Left renal pelvis (tissue), 4 donors: Measurements from ENCODE around the gene HMCN2. TPM values are rescaled to one million over a fixed set of nuclear protein-coding genes. Genes with fewer than 3 reads are reported as not detected.

ENCODE experiments used
- DNase-seq, 4 donors: peaks; one replicate each; pipeline ENCODE4 v3.0.0-alpha.2; 2013; ENCODE audit warnings: low read depth in 4 of 4, low spot score in 3 of 4
- polyA plus RNA-seq, 4 donors: library from polyadenylated mRNA; unstranded; fragments of 120-200 nt; gene quantifications; one replicate each; pipeline ENCODE4 v1.2.1, GENCODE V29; 2013; ENCODE audit not compliant: insufficient read length in 4 of 4

HMCN2 gene
- polyA plus RNA-seq, 4 donors, result 0.40 to 1.7 (median 1.1) TPM

DNA sequence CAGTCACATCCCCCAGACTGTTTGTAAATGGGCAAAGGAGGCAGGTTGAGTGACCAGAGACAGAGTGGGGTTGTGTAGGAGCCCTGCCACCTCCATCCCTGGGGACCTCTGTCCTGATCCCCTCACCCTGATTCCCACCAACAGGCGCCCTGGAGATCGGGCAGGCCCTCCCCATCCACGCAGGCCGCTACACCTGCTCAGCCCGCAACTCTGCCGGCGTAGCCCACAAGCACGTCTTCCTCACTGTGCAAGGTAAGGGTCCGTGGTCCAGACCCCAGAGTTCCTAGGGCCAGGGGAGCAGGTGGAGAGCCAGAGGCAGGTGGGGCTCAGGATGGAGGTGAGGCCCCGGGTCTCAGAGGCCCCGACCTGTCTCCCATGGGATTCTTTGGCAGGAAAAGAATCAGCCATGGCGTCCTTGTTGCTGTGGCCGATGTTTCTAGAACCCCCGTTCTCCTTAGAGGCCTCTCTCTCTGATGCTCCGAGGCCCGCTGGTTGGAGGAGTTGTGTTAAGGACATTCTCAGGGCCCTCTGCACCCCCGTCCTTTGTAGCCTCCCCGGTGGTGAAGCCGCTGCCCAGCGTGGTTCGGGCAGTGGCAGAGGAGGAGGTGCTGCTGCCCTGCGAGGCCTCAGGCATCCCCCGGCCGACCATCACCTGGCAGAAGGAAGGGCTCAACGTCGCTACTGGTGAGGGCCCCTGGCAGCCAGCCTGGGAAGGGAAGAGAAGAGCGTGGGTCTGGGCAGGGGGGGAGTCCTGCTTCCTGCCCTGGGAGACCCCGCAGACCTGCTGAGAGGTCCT is 137.3 kb downstream of the HMCN2 start:
- DNase-seq, result no peak

DNA sequence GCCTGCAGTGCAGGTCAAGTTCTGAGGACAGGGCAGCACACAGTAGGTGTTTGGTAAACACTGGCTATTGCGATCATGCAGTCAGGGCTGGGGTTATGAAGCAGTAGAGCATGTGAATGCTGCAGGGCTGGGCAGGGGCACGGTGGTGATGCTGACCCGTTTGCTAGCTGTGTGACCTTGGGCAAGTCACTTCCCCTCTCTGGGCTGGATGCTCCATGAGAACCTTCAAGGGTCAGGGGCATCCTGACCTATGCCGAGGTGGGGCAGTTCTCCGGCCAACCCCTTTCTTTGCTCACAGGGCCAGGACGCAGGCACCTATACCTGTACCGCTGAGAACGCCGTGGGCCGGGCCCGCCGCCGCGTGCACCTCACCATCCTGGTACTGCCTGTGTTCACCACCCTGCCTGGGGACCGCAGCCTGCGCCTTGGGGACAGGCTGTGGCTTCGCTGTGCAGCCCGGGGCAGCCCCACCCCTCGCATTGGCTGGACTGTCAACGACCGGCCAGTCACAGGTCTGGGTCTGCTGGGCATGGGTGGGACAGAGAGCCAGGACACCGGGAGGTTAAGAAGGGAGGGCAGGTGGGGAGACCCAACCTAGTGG is 140.2 kb downstream of the HMCN2 start:
- DNase-seq, result no peak

DNA sequence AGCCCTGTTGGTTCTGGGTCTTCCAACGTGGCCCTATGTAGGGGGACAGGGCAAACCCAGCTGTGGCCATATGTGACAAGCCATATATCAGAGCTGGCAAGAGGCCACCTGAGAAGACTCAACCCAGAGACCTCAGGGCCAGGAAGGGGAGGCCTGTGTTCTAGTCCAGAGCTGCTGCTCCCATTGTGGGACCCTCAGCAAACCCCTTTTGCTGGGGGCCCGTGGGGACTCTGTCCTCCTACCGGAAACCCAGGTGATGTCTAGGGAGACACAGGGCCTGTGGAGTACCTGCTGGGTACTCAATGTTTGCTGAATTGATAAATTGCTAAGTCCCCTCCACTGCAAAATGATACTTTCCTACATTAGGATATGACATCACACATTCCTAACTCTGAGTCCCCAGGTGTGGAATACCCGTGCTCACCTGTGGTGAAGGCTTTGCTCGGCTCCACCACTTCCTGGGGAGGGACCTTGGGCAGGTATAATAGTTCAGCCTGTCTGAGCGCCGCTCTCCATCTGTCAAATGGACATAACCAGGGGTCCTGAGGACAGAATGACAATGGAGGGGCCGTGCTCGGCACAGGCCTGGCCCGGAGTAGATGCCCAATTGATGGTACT is 140.8 kb downstream of the HMCN2 start:
- no peak for DNase-seq

DNA sequence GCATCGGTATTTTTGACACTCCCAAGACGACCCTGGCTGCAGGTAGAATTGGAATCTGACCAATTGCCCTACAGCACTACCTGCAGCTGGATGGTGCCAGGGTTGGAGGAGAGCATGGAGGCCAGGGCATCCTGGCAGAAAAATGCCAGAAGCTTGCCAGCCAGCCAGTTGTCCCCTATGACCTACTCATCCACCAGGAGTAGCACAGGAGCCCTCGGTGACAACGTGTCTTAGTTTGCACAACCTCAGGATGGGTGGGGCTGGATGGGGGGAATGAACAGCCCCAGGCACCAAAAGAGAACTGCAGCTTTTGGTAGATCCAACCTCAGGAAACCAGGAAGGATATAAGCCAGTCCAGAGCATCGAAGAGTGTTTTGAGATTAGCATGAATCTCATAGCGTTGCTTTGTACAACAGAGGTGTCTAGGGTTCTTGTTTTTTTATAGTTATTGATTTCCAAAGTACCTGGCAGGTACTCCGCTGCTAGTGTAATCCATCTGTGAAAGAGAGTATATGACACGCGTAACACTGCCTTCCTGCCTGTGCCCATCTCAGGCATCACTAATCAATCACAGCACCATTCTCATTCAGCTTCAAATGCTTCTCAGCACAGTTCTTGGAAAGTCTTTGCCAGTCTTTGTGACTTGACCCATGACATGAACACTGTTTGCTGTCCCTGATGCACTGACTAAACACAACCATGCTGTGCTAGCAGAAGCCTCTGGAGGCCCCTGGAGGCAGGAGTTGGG is 142.5 kb downstream of the HMCN2 start:
- no peak for DNase-seq

DNA sequence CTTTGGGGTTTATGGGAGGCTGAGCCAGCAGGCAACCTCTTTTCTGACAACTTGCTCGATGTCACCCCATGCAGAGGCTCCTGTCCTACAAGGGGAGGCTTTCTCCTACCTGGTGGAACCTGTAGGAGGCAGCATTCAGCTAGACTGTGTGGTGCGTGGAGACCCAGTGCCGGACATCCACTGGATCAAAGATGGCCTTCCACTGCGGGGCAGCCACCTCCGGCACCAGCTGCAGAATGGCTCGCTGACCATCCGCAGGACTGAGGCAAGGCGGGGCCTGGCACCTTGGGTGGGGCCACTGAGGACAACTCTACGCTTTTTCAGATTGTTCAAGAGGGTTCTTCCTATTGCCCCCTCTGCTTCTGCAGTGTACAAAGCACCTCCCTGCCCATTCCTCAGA is 143.1 kb downstream of the HMCN2 start:
- DNase-seq, result no peak

DNA sequence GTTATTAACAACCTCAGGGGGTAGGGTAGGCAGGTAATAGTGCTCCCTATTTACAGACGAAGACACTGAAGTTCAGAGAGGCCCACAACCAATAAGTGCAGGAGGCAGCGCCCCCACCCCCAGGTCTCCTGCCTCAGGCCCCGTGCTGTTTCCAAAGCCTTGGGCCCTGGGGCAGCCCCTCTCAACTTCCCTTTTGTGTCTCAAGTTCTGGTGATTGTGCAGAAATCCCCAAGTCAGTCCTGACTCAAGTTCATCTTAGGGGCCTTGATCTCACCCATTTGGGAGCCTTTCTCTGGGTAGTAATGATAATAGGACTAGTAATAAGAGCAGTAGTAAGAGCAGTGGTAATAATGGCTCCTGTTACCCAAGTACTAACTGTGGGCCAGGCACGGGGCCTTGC is 143.7 kb downstream of the HMCN2 start:
- DNase-seq, result no peak

DNA sequence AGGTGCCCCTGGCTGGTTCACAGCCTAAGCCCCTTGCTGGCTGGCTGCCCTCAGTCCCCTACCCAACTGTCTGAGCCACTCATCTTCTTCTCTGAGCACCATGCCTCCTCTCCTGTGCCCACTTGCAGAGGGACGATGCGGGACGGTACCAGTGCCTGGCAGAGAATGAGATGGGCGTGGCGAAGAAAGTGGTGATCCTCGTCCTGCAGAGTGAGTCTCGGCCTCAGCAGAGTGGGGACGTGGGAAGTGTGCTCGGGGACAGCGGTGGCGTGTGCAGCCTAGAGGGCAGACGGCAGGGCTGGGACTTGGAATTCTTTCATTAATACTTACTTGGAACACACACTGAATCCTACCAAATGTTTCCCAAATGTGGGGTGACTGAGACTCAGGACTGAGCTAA is 144.9 kb downstream of the HMCN2 start:
- DNase-seq, result no peak

DNA sequence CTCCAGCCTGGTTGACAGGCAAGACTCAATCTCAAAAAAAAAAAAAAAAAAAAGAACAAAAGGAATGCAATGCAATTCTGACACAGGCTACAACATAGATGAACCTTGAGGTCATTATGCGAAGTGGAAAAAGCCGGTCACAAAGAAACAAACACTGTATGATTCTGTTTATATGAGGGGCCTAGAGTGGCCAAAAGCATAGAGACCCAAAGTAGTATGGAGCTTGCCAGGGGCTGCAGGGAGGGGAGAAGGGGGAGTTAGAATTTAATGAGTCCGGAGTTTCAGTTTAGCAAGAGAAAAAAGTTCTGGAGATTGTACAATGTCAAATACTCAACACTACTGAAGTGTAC is 146.0 kb downstream of the HMCN2 start:
- DNase-seq, result no peak

DNA sequence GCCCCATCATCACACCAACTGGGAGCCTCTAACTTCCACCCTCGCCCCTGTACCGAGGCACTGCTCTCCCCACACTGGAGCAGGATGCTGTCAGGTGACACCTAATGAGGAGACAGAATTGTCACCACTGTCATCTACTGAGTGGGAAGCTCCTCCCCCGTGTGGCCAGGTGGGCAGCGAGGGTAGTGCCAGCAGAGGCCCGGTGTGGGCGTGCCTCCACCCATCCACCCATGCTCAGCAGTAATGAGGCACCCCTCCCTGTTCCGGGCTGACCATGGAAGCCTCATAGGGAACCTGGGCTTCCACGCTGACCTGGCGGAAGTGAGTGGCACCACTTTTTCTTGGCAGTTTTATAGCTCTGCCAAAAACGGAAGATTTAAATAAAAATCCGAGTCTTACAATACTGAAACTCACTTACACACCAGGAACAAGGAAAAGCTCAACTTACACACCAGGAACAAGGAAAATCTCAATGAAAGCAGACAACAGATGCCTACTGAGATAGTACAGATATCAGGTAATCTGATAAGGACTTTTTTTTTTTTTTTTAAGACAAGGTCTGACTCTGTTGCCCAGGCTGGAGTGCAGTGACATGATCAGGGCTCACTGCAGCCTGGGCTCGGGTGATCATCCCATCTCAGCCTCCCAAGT is 148.6 kb downstream of the HMCN2 start:
- no peak for DNase-seq

DNA sequence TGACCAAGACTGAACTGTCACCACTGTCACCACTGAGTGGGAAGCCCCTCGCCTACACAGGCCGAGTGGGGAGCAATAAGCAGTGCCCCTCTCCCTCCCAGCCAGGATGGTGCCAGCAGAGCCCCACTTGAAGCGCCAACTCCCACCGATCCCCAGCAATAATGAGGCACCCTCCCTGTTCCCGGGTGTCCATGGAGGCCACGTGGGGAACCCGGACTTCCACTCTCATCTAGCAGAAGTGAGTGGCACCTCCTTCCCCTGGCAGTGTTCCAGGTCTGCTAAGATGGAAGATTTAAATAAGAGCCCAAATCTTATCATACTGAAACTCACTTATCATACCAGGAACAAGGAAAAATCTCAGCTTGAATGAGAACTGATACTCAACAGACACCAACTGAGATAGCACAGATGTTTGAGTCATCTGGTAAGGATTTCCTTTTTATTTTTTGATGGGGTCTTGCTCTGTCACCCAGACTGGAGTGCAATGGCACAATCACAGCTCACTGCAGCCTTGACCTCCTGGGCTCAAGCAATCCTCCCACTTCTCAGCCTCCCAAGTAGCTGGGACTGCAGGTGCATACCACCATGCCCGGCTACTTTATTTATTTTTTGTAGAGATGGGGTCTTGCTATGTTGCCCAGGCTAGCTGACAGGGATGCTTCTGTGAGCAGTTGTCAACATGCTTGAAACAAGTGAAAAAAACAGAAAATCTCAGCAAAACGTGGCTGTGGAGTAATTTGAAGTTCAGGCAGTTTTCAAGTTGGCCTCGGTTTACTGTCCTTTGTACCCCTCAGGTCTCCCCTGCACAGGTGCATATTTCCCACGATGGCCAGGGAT is 149.6 kb downstream of the HMCN2 start:
- no peak for DNase-seq

DNA sequence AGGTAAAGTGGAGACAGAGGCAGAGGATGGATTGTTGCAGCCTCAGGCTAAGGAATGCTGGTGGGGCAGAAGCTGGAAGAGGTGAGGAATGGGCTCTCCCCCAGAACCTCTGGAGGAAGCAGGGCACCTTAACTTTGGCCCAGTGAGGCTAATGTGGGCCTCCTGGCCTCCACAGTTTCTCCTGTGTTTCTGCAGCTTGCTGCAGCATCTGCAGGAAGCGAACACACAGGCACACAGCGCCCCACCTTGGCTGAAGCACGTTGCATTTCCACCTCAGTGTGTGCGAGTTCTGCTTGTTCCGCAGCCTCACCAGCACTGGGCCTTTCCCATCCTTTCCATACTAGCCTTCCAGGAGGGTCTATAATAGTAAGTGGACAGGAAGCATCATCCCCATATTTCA is 152.0 kb downstream of the HMCN2 start:
- no peak for DNase-seq

DNA sequence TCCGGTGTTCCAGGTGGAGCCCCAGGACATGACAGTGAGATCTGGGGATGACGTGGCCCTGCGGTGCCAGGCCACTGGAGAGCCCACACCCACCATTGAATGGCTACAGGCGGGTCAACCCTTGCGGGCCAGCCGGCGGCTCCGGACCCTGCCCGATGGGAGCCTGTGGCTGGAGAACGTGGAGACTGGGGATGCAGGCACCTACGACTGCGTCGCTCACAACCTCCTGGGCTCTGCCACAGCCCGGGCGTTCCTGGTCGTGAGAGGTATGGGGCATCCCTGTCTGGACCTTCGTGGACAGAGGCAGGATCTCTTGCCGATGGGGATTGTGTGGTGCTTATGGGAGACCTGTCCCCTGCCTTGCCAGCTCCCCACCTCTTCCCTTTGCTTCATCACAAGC is 153.2 kb downstream of the HMCN2 start:
- DNase-seq, result no peak

DNA sequence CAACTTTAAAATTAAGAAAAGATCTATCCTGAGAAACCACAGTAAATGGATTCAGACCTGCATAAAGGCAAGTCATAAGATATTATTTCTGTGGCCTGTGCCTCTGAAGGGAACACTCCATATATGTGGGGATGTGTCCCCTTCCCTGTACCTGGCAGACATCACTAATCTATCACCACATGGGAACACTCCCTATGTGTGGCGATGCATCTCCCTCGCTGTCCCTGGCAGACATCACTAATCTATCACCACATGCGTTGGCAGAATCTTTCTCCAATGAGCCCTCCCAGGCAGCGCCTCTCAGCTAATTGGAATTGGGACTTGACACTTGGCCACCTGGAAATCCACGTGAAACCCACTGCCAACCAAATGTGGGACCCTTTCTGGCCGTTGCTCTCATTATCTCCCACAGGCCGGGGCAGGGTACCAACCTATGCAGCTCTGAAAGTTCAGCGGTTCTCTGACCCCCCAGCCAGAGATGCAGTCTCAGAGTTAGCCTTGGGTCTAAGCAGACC is 154.0 kb downstream of the HMCN2 start:
- no peak for DNase-seq

DNA sequence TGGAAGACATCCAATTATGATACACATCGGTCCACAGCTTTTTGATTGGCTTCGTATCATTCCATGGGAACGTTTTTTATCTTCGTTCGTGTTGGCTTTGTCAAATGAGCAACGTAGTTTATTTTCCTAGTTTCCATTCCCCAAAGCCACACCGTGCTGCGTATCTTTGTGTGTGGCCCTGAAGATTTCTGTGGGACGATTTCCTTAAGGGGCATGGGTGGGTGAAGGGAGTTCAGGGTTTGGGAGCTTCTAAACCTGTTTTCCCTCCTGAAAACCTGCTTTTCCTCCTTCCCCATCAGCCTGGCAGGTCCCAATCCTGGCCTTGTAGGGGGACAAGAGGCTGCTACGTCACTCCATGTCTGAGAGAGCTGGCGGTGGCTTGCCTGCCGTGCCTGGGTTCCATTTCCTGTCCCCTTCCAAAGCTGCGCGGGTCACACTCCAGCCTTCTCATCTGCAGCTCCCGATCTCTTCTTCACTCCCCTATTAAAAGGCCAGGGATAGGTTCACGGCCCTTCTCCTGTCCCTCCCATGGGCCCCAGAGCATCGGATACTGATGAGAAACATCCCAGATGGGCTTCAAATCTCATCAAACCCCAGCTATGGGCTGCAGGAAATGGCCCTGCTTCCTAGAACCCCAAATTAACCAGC is 155.7 kb downstream of the HMCN2 start:
- DNase-seq, result no peak

DNA sequence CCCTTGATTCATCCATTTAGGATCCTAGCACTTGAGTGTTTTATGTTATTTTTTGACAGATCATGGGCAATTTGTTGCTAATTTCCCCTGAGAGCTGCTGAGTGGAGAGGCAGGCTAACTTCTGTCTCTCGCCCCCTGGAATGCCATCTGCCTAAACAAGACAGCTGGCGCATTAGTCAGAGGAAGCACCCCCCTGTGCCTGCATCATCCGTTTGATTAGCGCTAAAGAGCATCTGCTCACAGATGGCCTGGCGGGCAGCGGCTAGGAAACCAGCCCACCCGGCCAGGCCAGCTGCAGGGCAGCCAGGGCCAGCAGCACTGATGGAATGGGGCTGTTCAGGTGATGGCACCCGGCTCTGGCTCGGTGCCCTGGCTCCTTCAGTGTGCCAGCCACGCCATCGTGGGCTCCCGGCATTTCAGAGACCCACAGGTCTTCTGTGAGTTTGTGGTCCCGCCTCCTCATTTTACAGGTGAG is 156.3 kb downstream of the HMCN2 start:
- DNase-seq, result no peak

DNA sequence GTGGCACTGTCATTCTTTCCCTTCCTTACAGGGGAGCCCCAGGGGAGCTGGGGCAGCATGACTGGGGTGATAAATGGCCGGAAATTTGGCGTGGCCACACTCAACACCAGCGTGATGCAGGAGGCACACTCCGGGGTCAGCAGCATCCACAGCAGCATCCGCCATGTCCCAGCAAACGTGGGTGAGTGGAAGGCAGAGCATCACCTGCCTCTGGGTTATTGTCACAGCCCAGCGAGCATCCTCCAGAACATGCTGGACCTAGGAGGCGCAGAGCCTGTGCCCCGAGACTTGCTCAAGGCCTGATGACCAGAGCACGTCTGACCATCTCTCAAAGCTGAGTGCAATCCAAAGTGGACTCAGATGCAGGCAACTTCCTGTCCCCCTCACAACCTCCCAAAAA is 157.0 kb downstream of the HMCN2 start:
- no peak for DNase-seq

DNA sequence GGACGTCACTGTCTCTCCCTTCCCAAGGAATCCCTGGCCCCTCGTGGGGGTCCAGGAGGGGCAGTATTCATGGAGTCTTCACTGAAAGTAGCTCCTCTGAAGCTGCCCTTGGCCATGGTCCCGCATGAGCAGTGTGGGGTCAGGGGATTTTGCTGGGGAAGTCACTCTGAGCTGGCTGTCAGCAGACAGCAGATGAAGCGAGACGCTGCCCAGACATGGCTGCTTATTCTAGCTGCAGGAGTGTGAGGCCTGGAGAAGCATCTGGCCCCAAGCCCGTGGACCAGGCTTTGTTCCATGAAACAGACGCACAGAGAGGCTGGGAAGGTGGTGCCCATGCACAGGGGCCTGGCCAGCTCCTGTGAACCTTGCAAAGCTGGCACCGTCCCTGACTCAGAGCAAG is 157.7 kb downstream of the HMCN2 start:
- DNase-seq, result no peak

DNA sequence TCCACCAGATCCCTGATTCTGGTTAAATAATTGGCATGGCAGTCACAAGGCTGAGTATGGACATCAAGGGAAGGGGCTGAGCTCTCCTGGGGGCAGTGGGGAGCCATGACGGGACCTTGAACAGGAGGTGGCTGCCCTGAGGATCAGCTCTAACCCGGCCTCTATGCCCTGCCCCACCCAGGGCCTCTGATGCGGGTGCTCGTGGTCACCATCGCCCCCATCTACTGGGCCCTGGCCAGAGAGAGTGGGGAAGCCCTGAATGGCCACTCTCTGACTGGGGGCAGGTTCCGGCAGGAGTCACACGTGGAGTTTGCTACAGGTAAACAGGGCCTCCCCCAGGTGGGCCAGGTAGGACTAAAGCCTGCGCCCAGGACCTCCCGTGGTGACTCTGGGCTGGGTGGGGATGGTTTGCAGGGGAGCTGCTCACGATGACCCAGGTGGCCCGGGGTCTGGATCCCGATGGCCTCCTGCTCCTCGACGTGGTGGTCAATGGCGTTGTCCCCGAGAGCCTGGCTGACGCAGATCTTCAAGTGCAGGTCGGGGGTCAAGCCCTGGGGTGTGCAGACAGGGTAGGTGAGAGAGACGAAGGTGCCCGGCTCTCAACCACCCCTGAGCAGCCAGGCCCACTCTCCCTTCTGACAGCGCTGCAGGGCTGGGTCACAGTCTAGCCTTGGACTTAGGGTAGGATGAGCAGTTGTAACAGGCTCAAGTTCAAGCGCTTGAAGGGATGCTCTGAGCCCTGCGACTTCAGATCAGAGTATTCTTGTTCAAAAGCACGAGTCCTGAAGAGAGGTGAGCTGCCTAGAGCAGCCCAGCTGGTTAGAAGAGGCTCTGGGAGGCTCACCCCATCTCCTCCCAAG is 159.3 kb downstream of the HMCN2 start:
- no peak for DNase-seq
